ENCODE data around the gene HMGB2.
A peak's percentile ranks its signal among the peaks of the same experiment; 100 is the strongest.

Gene HMGB2

DNA sequence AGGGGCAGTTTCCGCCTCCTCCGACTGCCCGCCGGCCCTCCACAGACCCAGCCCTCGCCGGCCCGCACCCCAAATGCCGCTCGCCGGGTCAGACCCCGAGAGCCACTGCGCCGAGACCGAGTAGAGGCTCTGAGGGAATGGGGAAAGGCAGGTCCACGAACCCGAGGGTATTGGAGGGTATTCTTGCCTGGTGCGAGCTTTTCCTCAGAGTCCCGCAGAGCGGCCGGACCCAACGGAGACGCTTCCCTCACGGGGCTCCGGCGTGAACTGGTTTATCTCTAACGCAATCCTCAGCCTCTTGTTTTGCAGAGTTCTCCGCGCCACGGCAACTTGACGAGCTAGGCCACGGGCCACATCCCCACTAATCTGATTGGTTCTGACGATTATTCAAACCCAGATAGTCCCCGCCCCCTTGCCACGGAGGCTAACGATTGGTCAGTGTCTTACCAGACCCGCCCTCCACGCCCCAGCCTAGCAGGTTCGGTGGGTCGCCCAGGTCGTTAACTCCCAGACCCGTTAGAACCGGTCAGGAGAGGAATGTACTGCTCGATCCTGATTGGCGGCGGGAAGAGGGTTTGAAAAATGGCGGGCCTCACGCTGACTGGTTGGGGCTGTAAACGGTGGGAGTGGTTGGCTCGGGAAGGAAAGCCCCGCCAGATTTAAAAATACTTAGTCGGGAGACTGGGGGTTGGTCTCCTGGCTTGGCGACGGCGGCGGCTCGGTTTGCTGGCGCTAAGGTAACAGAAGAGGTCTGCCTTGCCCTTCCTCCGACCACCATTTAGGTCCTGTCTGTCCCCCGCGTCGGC, at the start of gene HMGB2:
Gene HMGB2, minus strand, starts transcription at position 274 of the 806 bp plus-strand sequence. CDS start 709 bp downstream, outside the sequence.
- peak; percentile 95 for DNase-seq

DNA sequence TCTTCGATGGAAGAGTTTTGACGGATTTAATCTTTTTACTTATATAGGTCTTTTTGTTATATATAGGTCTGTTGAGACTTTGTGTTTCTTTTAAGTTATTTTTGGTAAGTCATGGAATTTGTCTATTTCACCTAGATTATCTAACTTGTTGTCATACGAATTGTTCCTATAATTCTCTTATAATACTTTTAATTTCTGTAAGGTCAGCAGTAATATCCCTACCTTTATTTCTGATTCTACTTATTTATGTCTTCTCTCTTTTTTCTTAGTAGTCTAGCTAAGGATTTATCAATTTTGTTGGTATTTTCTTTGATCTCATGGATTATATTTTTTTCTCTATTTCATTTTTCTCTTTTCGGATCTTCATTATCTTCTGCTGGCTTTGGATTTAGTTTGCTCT, 48.2 kb upstream of the HMGB2 start:
- DNase-seq, result no peak

DNA sequence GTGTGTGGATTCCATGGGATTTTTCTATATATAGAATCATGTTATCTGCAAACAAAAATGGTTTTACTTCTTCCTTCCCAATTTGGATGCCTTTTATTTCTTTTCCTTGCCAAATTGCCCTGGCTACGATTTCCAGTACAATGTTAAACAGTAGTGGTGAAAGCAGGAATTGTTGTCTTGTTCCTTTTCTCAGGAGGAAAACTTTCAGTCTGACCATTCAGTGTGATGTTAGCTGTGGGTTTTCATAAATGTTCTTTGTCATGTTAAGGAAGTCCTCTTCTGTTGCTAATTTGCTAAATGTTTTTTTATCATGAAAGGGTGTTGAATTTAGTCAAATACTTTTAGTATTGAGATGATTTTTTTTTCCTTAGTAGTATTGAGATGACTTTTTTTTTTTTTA, 47.5 kb upstream of the HMGB2 start:
- DNase-seq, result no peak

DNA sequence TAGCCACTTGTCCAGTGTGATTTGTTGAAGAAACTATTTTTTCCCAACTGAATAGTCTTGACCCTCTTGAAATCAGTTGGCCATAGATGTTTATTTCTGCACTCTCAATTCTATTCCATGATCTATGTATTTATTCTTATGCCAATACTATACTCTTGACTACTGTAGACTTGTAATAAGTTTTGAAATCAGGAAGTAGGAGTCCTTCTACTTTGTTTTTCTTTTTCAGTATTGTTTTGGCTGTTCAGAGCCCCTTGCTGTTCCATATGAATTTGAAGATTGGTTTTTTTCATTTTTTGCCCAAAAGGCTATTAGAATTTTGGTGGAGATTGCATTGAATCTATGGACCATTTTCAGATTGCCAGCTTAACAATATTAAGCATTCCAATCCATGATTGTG, 46.8 kb upstream of the HMGB2 start:
- no peak for DNase-seq

DNA sequence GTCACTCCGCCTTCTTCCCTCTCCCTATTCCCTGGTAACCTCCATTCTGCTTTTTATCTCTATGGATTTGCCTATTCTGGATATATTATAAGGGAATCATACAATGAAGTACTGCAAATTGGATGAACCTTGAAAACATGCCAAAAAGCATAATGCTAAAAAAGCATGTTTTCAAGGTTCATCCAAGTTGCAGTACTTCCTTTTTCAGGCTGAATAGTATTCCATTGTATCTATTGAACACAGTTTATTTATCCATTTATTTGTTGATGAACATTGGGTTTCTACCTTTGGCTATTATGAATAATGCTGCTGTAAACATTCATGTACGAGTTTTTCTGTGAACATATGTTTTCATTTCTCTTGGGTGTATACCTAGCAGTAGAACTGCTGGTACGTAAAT, 45.8 kb upstream of the HMGB2 start:
- DNase-seq, result no peak

DNA sequence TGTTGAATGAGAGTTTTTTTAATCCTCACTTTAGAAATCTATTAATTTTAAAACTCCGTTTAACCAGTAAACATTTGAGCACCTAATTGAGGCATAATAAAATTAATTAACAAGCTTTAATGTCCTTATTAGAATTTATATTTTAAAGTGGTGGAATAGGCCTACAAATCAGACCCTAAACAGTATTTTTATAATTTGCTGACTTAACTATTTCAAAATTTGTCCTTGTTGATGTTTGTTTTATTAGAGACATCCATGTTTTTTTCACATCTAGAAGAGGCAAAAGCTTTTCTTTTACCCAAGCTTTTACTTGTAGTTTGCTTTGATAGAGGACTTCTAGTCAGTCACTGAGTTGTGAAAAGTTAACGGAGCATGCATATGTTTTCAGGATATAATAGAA, 40.4 kb upstream of the HMGB2 start:
- DNase-seq, result no peak

DNA sequence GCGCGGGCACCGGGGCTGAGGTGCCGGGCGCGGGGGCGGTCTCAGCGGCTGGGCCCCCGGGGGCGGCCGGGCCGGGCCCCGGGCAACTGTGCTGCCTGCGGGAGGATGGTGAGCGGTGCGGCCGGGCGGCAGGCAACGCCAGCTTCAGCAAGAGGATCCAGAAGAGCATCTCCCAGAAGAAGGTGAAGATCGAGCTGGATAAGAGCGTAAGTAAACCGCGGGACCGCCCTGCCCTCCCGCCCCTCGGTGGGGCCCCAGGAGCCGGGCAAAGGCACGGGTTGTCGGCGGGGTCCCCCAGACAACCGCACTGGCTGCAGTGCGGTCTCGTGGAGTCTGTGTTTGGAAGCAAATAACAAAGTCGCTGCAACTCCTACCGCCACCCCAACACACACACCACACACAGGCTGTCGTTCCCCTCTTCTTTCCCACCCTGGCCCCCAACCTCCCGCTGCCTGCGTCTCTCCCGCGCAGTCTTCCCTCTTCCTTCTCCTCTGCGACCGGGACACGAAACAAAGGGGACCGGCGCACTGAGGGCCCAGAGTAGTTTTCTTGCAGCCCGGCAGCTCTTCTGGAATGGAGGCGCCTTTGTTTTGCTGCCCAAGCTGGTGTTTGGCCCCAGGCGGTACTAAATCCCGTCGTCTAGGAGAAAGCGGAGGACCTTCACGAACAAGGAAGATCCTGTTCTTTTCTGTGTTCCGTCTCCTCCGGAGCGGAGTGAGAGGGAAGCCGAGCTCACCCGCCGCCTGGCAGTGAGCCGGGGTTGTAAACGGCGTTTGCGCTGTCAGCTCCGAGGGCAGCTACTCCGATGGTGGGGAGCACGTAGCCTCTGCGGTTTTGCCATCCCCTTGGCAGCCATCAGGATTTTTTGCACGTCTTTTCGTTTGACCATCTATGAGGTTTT, 37.4 kb upstream of the HMGB2 start:
- peak; percentile 52 for DNase-seq

DNA sequence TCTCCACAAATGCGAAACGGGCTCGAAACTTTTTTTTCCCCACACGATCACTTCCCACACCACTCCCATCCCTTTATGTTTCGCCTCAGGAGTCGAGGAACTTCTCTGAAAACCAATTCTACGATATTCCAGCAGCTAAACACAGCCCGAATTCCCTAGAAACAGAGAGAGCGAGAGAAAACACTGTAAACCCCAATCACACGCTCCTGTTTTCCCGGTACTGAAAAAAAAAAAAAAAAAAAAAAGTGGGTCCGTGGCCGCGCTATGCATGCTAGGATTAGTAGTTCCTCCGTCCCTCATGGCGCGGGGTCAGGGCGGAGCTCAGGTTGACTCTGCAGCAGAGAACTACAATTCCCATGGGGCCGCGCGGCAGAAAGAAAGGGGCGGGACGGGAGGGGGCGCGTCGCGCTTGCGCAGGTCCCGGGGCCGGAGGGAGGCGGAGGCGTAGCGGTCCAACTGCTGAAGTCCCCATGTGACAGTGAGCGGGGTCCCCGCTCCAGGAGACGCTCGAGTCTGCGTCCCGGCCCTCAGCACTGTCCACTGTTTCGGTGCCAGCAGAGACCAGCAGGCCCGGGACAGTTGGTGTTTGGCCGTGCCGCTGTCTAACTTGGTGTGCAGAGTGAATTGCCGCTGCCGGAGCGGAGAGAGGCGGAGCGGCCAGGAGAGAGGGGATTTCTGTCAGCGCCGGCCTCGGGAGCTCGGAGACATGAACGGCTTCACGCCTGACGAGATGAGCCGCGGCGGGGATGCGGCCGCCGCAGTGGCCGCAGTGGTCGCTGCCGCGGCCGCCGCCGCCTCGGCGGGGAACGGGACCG, 36.5 kb upstream of the HMGB2 start, which contains the start of gene SAP30:
Gene SAP30, plus strand, starts transcription at position 478 of the 815 bp plus-strand sequence. Its CDS starts 229 bp downstream, at position 707.
- peak; percentile 88 for DNase-seq

DNA sequence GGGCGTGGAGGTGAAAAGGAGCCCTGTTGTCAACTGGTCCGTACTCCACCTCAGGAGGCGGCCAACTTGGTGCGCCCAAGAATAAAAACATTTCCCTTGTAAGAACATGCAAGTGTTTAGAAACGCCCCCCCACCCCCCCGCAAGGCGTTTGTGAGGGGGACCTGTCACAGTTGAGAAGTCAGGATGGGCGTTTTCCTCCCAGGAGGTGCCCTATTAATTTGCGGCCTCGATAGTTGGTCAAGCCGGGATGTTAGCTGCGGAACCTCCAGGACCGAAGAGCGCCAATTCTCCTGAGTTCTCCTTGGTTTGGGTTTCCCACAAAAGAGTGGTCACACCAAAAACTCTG, 35.9 kb upstream of the HMGB2 start:
- DNase-seq, result no peak

DNA sequence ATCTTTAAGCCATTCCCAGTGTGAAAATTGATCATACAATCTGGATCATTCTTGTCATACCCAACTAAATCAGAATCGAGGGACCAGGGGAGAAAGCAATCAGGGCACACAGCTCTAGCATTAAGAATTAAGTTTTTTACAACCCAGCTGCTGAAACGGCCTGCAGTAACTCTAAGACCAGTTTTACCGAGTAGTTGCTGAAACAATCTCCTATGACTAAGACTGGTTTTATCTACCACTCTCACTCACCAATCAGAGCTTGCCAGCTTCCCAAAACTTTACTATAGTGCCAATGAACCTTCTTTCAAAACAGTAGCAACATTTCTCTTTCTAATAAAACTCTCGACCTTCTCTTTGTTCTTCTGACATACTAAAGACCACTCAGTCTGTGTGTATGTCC, 33.8 kb upstream of the HMGB2 start:
- no peak for DNase-seq

DNA sequence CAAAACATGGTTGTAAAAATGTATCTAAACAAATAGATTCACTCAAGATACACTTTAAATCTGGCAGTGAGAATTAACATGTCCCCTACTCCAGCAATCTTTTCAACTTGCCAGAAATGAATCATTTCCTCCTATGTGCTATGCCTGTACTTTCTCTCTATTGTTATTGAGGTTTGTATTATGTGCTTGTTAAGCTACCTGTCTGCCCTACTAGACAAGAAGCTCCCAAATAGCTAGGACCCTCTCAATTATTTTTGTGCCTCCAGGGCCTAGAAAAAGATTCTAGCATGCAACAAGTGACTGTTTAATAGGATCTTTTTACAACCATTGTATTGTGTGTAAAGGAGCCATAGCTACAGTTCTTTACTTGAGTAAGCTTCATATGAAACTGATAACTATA, 33.1 kb upstream of the HMGB2 start:
- no peak for DNase-seq

DNA sequence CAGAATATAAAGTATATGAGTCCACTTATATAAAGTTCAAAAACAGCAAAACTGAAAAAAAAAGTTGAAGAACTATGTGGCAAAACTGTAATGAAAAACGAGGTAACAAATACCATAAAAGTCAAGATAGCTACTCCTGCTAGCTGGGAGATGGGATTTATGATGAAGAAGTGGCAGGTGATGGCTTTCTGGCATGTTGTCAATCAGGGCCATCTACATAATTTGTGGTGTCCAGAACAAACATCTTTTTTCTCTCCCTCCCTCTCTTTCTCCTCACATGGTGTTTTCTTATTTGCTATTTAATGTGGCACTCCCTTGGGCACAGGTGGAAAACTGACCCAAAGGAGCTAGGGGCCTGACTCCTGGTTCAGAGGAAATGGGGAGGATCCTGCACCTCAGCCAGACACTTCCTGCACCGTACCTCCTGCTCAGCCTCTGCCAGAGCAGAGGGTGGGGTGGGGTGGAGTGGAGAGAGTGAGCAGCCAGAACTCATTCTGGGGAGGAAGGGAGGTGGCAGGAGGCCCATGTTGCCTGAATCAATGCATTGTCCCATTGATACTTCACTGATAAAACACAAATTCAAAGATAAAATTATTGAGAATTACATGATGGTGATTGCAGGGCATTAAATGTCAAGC, 31.3 kb upstream of the HMGB2 start:
- DNase-seq, result no peak

DNA sequence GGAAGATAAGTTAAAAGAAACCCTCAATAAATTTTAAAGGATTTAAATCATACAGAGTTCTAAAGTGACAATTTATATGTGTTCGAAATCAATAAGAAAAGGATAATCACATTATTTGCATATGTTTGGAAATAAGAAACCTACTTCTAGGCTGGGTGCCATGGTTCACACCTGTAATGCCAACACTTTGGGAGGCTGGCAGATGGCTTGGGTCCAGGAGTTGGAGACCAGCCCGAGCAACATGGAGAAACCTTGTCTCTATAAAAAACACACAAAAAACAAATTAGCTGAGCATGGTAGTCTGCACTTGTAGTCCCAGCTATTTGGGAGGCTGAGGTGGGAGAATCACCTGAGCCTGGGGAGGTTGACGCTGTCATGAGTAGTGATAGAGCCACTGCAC, 28.5 kb upstream of the HMGB2 start:
- DNase-seq, result no peak

DNA sequence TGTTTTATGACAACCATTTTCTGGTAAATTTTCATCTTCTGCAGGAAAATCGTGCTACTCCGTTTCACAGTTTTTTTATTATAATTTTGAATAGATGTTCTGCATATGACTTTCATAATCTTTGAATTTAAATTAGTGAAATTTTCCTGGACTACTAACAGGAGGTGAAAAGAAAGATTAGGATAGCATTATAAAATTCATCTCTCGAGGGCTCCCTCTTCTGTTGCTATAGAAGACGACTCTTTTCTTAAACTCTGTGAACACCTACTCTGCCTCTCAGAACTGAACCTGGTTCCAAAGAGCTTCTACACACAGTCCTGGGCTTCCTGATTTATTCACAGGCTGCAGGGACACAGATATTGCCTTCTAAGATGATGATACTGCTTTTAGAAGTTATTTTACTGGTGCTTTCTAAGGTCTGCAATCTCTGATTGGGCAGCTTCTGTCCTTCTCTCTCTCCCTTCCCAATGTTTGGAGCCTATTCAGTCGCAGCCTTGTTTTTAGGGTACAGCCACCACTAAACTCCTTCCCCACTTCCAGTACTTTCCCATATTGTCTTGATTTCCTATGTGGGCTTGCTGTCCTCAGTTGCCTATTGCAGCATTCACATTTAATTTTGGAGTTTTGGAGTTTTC, 26.5 kb upstream of the HMGB2 start:
- no peak for DNase-seq

DNA sequence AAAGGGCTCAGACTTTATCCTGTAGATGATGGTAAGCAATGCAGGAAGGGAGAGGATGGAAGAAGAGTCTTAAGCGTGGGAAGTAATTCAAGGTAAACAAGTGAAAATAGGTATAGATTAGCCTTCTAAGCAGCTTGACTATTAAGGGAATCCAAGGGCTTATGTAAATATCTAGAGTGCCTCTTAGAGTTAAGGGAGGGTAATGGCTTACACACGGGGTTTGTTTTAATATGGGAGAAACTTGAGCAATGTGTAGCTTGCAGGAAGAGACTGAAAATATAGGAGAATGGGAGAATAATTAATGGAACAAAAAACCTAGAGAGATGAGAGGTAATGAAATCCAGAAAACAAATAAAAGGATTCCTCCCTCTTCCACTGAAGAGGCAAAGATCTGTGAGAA, 23.8 kb upstream of the HMGB2 start:
- no peak for DNase-seq

DNA sequence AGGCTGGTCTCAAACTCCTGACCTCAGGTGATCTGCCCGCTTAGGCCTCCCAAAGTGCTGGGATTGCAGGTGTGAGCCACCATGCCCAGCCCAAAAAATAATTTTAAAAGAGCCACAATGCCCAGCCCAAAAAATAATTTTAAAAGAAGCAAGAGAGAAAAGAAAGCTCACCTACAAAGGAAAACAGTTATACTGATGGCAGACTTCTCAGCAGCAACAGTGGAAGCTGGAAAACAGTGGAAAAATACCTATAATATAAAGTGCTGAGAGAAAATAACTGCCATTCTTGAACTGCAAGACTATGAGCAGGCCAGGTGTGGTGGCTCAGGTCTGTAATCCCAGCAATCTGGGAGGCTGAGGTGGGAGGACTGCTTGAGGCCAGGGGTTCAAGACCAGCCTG, 13.3 kb upstream of the HMGB2 start:
- DNase-seq, result no peak

DNA sequence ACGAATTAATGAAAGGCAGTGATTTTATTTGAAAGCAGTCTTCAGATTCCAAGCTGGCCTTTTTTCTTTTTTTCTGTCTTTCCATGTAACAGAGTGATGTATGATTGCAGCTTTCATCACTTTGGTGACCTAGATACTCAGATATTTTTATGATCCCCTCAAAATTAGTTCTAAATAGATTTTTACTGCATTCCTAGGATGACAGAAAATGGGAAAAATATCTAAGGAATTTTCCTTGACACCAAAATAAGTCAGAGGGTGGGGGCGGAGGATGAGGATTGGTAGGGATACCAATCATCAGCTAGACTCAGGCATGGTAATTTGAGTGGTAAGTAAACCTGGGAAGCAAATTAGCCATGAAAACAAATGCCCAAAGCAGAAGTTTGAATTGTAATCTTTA, 11.9 kb upstream of the HMGB2 start:
- no peak for DNase-seq

DNA sequence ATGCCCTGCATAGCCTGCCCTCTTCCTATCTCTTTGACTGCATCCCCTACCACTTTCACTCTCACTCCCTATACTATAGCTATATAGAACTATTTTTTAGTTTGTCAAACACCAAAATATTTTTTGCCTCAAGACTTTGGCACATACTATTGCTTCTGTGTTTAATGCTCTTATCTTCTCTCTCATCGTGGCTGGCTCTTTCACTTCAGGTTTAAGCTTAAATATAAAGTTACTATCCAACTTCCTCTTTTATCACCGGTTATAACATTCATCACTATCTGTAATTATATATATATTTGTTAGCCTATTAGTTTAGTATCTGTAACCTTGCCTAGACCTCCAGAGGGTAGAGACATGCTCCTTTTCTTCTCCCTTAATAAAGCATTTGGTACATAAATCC, 11.5 kb upstream of the HMGB2 start:
- no peak for DNase-seq

DNA sequence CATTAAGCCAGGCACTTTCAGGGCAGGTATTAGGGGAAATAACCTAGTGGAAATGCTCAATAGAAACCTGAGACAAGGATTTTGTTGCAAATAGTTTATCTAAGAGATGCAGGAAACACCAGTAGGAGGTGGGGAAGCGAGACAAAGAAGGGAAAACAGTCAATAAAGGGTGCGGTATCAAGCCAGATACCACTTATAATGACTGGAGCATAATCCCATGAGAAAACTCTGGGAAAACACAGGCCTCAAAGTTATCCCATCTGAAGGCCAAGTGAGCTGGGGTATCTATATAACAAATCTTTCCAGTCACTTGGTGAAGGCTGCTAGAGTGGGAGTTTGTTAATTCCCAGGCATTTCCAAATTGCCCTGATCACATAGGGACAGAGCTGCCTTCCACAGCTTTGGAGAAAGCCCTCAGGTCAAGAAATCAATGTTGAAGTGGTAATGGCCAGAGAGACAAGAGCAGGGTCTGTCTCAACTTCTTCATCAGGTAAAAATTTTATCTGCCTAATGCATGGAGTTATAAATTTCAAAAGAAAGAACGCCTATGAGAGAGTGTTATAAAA, 9.8 kb upstream of the HMGB2 start:
- no peak for DNase-seq

DNA sequence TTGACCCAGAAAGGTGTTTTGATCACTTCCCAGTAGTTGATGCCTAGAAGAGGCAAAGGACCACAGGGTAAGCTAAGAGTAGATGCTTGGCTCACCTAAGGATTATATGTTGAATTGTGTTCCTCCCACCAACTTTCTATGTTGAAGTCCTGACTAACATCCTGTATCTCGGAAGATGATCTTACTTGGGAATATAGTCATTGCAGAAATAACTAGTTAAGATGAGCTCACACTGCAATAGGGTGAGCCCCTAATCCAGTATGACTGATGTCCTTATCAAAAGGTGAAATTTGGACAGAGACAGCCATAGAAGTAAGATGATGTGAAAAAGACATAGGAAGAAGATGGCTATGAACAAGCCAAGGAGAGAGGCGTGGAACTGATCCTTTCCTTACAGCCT, 3.3 kb upstream of the HMGB2 start:
- no peak for DNase-seq

DNA sequence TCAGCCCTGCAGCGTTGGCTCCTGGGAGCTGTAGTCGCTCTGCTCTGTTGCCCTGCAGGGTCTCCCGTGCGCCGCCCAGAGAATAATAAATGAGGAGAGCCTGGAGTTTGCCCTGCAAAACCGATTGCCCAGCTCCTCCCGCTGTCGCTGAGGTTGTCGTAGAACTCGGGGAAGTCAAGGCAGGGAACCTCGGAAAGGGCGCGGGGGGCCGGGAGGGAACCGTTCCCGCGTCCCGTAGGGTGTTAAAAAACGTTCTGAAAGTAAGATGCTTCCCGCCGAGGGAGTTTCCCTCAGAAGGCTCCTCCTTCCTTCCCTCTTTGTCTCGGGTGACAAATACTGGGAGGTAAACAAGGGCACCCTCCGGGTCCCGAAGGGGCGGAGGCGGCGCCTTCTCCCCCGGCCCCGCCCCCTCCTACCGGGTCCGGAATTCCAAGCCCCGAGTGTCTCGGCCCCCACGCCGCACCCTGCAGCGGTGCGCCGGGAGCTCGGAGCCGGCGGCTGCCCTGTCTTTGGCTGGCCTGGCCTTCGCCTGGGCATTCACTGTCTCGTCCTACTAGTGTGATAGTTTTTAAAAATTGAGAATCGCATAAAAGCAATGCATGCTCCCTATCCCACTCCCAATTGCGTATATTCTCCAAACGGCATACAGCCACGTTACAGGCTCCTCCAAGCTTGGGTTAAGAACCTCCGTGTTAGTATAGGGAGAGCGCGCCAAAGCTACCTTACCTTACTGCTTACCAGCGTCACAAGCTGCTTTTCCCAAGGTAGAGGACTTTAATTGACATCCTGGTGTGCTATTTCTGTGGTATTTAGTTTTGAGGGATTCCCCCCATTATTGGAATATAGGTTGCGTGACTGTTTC, 964 bp upstream of the HMGB2 start:
- DNase-seq, result peak; percentile 71

All from NCI-H526 treated with DMSO at 0.1 percent for 48 hours (cell line).